ENCODE data around the gene MRPL24. TPM values are rescaled to one million over a fixed set of nuclear protein-coding genes. Genes with fewer than 3 reads are reported as not detected.

The MRPL24 gene
- total and polyA plus RNA-seq, 2 of the 8 experiments (the other 6 are each of a cell fraction or from before 2014, with no cell fraction given): 29.7 to 35.2 TPM

GRCh38 chr1:156728599-156729462 lies 12.1 kb downstream of the MRPL24 start, which contains the start of gene ISG20L2:
Gene ISG20L2, minus strand, starts transcription at chr1:156728766. Its CDS starts 1,114 bp downstream, at chr1:156727652.
- Histone ChIP-seq H2BK12ac (ENCODE audit: low read depth, low read length) (peak within 1 kb of the TSS; percentile 13; the same call in 1 of the 2 replicates), H3K23me2 (ENCODE audit: low read depth, low read length) (peaks cover 8% of the 10 kb centered on the region), H2BK15ac (ENCODE audit: low read length) (no peak within 1 kb of the TSS; the same call in 1 of the 2 replicates), H3K4ac (replicated peaks; ENCODE audit: insufficient read length, low read depth, low read length) (no peak within 1 kb of the TSS), H4K5ac (ENCODE audit: insufficient read length, low read depth, low read length) (peak within 1 kb of the TSS; percentile 75), H3K36me3 (ENCODE audit: control insufficient read depth in 2 of 4, insufficient read depth in 4 of 4, low read length in 3 of 4) (peaks cover 5 to 14% (median 8%) of the 10 kb centered on the region in 4 experiments; a peak in 7 of 8 replicates), H2BK120ac (replicated peaks; ENCODE audit: low read depth, low read length) (no peak within 1 kb of the TSS), H3K9me3 (ENCODE audit: insufficient read depth in 2 of 2, low read depth in 1 of 2, low read length in 1 of 2) (no peaks in the 10 kb centered on the region), H3K79me1 (ENCODE audit: low read depth, low read length) (peaks cover 9% of the 10 kb centered on the region), H3K4me2 (ENCODE audit: insufficient read depth in 1 of 2, low read depth in 2 of 2, low read length in 2 of 2) (peak within 1 kb of the TSS; percentile 92 to 97), H3K4me3 (ENCODE audit: extremely low read depth in 1 of 4, insufficient read depth in 2 of 4, low read depth in 3 of 4, low read length in 4 of 4) (peak within 1 kb of the TSS; percentile 83 to 100 (median 94)), H4K20me1 (replicated peaks in 1 of 2; ENCODE audit: control insufficient read depth in 1 of 2, insufficient read depth in 2 of 2, low read length in 2 of 2) (peaks cover 21 to 29% of the 10 kb centered on the region in 2 experiments), H3K27ac (ENCODE audit: low read depth, low read length) (peak within 1 kb of the TSS; percentile 89), H3K14ac (ENCODE audit: insufficient read length) (no peak within 1 kb of the TSS), H2BK5ac (ENCODE audit: low read depth, low read length) (peak within 1 kb of the TSS; percentile 67), H4K8ac (ENCODE audit: extremely low read depth, insufficient read depth, low read length) (peak within 1 kb of the TSS; percentile 94), H3K4me1 (replicated peaks in 1 of 4; ENCODE audit: control insufficient read depth in 3 of 4, insufficient read depth in 4 of 4, low read length in 3 of 4) (peaks cover 0 to 23% (median 18%) of the 10 kb centered on the region in 4 experiments; a peak in 6 of 7 replicates), H3K27me3 (replicated peaks in 1 of 4; ENCODE audit: control insufficient read depth in 3 of 4, extremely low read depth in 1 of 4, insufficient read depth in 3 of 4, low read length in 3 of 4) (no peaks in the 10 kb centered on the region), H3K56ac (replicated peaks; ENCODE audit: insufficient read length, low read depth, low read length) (no peak within 1 kb of the TSS), H2AFZ (ENCODE audit: low read length) (no peak within 1 kb of the TSS), H3K23ac (ENCODE audit: insufficient read length) (no peak within 1 kb of the TSS), H3K9ac (replicated peaks in 1 of 4; ENCODE audit: extremely low read depth in 1 of 4, low read depth in 3 of 4, low read length in 3 of 4) (peak within 1 kb of the TSS; percentile 89 to 95 (median 92)), H3K18ac (ENCODE audit: extremely low read depth, low read length) (0 out of 2 replicates have a peak within 1 kb of the TSS, but pooled peaks have one; percentile 20), H3K79me2 (ENCODE audit: control insufficient read depth in 1 of 2, insufficient read depth in 2 of 2, low read length in 2 of 2) (peaks cover 22 to 61% of the 10 kb centered on the region in 2 experiments), H2BK20ac (ENCODE audit: low read length) (no peak within 1 kb of the TSS), H4K91ac (replicated peaks; ENCODE audit: insufficient read length, low read length) (peak within 1 kb of the TSS; percentile 25), H2AK5ac (ENCODE audit: low read depth, low read length) (peak within 1 kb of the TSS; percentile 2)
- WGBS, 2 experiments (ENCODE audit: extremely low coverage in 1 of 2, insufficient coverage in 1 of 2, insufficient read length in 1 of 2, insufficient replicate concordance in 2 of 2, low coverage in 1 of 2, low lambda C conversion rate in 2 of 2, missing lambda C conversion rate in 1 of 2): 4% methylated on average over 37 of the region's 57 CpGs; no CpG with 5 or more reads in 1 of the 2 experiments
- FAIRE-seq: peak; percentile 19
- CTCF ChIA-PET (ENCODE audit: partially characterized antibody): interaction anchor here (0.6 to 65.2 kb wide), 14 partner anchors 15 to 199 kb away, joined by 3 to 4284 read pairs (median 6); partner anchors contain the start of genes CRABP2, INSRR, MRPL24 and NES
- peak; percentile 91 to 93 for DNase-seq (ENCODE audit: low read depth in 1 of 2, low spot score in 2 of 2)
- POLR2A ChIA-PET (ENCODE audit: partially characterized antibody): interaction anchor here (0.7 to 13.3 kb wide), 23 partner anchors 8 to 170 kb away, joined by 3 to 214 read pairs (median 5); partner anchors contain the start of genes CRABP2, GPATCH4, HDGF and MRPL24
- TF ChIP-seq FOSL1 (IDR thresholded peaks at IDR 0.05; ENCODE audit: insufficient read depth, low read depth, low read length) (no peak), SIX5 (IDR thresholded peaks at IDR 0.05; ENCODE audit: low read depth, low read length) (no peak), GABPA (IDR thresholded peaks at IDR 0.05; ENCODE audit: borderline replicate concordance, insufficient read depth, low read length) (peak; percentile 67; the same call in 1 of the 2 replicates), BRCA1 (IDR thresholded peaks at IDR 0.05; ENCODE audit: low read depth, low read length) (peak; percentile 56), ATF3 (IDR thresholded peaks at IDR 0.05; ENCODE audit: insufficient read depth, low read depth, low read length) (peak; percentile 67), ATF2 (IDR thresholded peaks at IDR 0.05; ENCODE audit: low read length) (0 out of 2 replicates have a peak, but pooled peaks have one; percentile 81), CEBPB (IDR thresholded peaks at IDR 0.05; ENCODE audit: low read depth, low read length) (0 out of 2 replicates have a peak, but pooled peaks have one; percentile 8)

All from H1 (cell line).